ENCODE data around the gene ARHGAP26. TPM values are rescaled to one million over a fixed set of nuclear protein-coding genes. Genes with fewer than 3 reads are reported as not detected.

The ARHGAP26 gene
- total RNA-seq, 4 donors from 2014 or later = 12.4 to 49.5 (median 31.8) TPM

DNA sequence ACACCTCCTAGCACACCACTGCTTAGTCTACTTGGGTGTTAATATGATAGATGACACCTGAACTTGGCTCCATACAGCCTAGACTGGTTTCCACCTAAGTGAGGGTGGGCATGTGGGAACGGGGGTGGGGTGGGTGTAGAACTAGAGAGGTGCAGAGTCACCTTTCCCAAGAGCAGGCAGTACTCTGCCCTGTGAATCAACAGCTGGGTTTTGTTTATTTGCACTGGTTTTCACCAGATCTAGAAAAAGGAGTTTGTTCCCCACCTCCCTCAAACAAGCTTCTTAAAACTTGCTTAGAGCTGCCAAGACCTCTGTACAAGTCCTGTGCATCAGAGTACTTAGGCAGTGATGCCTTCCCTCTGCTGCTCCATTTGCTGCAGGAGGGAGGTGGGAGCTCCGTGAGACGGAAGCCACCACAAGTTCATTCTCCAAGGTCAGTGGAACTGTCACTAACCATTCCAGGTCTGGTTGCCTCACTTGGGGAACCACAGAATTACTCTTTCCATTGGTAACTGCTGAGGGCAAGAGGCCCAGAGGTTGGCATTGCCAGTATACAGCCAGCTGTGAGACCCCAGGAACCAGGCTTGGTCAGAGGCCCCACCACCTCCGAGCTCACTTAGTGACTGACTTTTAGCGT lies 469.8 kb downstream of the ARHGAP26 start:
- no peak overlapping the region for H3K4me3 ChIP-seq
- no peak overlapping the region for H3K27ac ChIP-seq
- no peaks in the 10 kb centered on the region for H3K9me3 ChIP-seq
- DNase-seq = no peak
- no peaks in the 10 kb centered on the region for H3K27me3 ChIP-seq
- no peak for TF ChIP-seq POLR2A (IDR thresholded peaks at IDR 0.05)
- TF ChIP-seq CTCF (IDR thresholded peaks at IDR 0.05) = no peak
- H3K36me3 ChIP-seq = no peaks in the 10 kb centered on the region
- H3K4me1 ChIP-seq = no peaks in the 10 kb centered on the region
- intact Hi-C loops (cut with DNase I; ENCODE audit: low total_unique reads) = no loop called here

DNA sequence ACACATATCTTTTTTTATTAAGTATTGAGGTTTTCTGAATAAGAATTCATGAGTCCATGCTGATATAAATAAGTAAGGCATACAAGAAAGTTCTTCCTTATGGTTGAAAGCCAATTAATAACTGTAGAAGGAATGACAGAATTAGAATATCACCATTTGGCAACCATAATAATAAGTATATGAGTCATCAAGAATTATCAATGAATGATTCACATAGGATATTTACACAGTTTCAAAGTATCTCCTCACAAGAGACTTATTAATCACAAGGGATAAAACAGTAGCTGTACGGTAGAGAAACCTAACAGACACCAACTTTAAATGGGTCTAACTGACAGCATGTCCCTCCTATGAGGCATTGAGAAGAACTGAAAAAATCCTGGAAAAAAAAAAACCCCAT lies 471.7 kb downstream of the ARHGAP26 start:
- H3K4me3 ChIP-seq = no peak overlapping the region
- intact Hi-C loops (cut with DNase I; ENCODE audit: low total_unique reads) = no loop called here

GRCh38 chr5:143243103-143243502 lies 472.9 kb downstream of the ARHGAP26 start:
- H3K27ac ChIP-seq = peak overlapping the region in 1 of 2 donors; percentile 80
- intact Hi-C loops (cut with DNase I; ENCODE audit: low total_unique reads) = no loop called here
- no peak for DNase-seq

More for the DNA sequence above, 471.7 kb downstream of the ARHGAP26 start:
- DNase-seq = no peak
- Histone ChIP-seq H3K9me3 (no peaks in the 10 kb centered on the region), H3K27ac (no peak overlapping the region), H3K36me3 (no peaks in the 10 kb centered on the region), H3K4me1 (no peaks in the 10 kb centered on the region), H3K27me3 (no peaks in the 10 kb centered on the region)
- TF ChIP-seq CTCF (IDR thresholded peaks at IDR 0.05) = no peak
- TF ChIP-seq POLR2A (IDR thresholded peaks at IDR 0.05) = no peak

DNA sequence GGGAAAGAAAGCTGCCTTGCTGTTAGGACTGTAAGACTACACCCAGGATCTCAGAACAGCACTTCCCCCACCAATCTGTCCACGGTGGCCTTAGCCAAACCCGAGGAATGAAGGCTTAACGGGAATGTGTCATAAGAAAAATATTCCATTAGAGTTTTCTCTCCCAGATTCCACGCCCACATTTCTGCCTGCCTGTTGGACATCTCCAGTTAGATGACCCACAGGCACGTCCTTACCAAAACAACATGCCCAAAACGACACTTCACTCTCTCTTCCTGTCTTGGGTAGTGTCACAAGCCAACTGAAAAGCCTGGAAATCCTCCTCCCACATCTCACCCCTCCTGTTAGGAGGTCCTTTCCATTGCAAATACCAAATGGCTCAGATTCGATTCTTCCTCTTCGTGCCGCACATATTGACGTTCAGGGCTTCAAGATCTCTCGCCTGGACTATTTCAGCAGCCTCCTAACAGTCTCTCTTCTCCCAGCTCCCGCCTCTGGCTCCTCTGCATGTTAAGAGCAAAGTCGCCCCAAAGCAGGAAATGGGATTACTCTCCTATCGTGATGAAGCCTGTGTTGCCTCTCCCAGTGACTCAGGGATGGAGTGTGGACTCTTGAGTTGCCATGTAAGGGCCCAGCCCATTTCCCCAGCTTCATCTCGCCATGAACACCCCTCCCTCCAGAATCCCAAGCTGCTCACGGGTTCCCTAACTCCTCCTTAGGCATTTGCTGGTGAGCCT lies 474.0 kb downstream of the ARHGAP26 start:
- intact Hi-C loops (cut with DNase I; ENCODE audit: low total_unique reads) = no loop called here
- no peaks in the 10 kb centered on the region for H3K4me1 ChIP-seq
- DNase-seq = peak; percentile 61 to 71
- H3K9me3 ChIP-seq = no peaks in the 10 kb centered on the region
- no peaks in the 10 kb centered on the region for H3K27me3 ChIP-seq
- peak overlapping the region; percentile 56 to 80 for H3K27ac ChIP-seq
- no peak for TF ChIP-seq CTCF (IDR thresholded peaks at IDR 0.05)
- TF ChIP-seq POLR2A (IDR thresholded peaks at IDR 0.05) = no peak
- H3K36me3 ChIP-seq = no peaks in the 10 kb centered on the region
- no peak overlapping the region for H3K4me3 ChIP-seq

More at GRCh38 chr5:143243103-143243502, 472.9 kb downstream of the ARHGAP26 start:
- no peak for TF ChIP-seq CTCF (IDR thresholded peaks at IDR 0.05)
- no peak for TF ChIP-seq POLR2A (IDR thresholded peaks at IDR 0.05)
- H3K27me3 ChIP-seq = no peaks in the 10 kb centered on the region
- H3K4me3 ChIP-seq = no peak overlapping the region
- no peaks in the 10 kb centered on the region for H3K4me1 ChIP-seq
- no peaks in the 10 kb centered on the region for H3K36me3 ChIP-seq
- H3K9me3 ChIP-seq = no peaks in the 10 kb centered on the region

GRCh38 chr5:143244990-143245389 lies 474.8 kb downstream of the ARHGAP26 start:
- DNase-seq = no peak
- intact Hi-C loops (cut with DNase I; ENCODE audit: low total_unique reads) = no loop called here
- no peaks in the 10 kb centered on the region for H3K27me3 ChIP-seq
- H3K36me3 ChIP-seq = no peaks in the 10 kb centered on the region
- H3K4me1 ChIP-seq = no peaks in the 10 kb centered on the region
- TF ChIP-seq CTCF (IDR thresholded peaks at IDR 0.05) (no peak), POLR2A (IDR thresholded peaks at IDR 0.05) (no peak)
- peak overlapping the region in 1 of 2 donors; percentile 80 for H3K27ac ChIP-seq
- no peak overlapping the region for H3K4me3 ChIP-seq
- H3K9me3 ChIP-seq = no peaks in the 10 kb centered on the region
